ENCODE results near the gene LSM12.
"Not testable (repeated sequence)": the region's sequence is repeated elsewhere in the genome, so short reads cannot be mapped to it uniquely, and the experiment has no call there.

LSM12 gene

GRCh38 chr17:44004761-44005526, 61.5 kb downstream of the LSM12 start:
- no peak for DNase-seq

- DNase-seq: peak; percentile 44
These were observed 62.3 kb downstream of the LSM12 start, which contains the start of gene NAGS for GRCh38 chr17:44004077-44004760. TSS of gene NAGS (plus strand) at chr17:44004622. CDS start at chr17:44004664, 42 bp downstream.

- no peak for DNase-seq
These were observed 64.2 kb downstream of the LSM12 start for GRCh38 chr17:44002141-44002848.

GRCh38 chr17:44001461-44001920, 65.0 kb downstream of the LSM12 start:
- DNase-seq: no peak

- DNase-seq: no peak
These were observed 65.5 kb downstream of the LSM12 start for GRCh38 chr17:44000871-44001460.

GRCh38 chr17:44000141-44000860, 66.2 kb downstream of the LSM12 start:
- no peak for DNase-seq

GRCh38 chr17:43999024-43999423, 67.4 kb downstream of the LSM12 start:
- no peak for DNase-seq

GRCh38 chr17:43998552-43998951, 67.9 kb downstream of the LSM12 start:
- DNase-seq: no peak

GRCh38 chr17:43997180-43997579, 69.3 kb downstream of the LSM12 start:
- DNase-seq: not testable (repeated sequence)

GRCh38 chr17:43995150-43995471, 71.4 kb downstream of the LSM12 start:
- no peak for DNase-seq

- peak; percentile 86 for DNase-seq
These were observed 72.0 kb downstream of the LSM12 start for GRCh38 chr17:43994272-43995149.

- DNase-seq: no peak
These were observed 73.8 kb downstream of the LSM12 start for GRCh38 chr17:43992641-43993040.

- DNase-seq: no peak
These were observed 78.2 kb downstream of the LSM12 start for GRCh38 chr17:43988301-43988700.

GRCh38 chr17:43987131-43988021, 79.1 kb downstream of the LSM12 start:
- DNase-seq: no peak

- DNase-seq: no peak
These were observed 80.1 kb downstream of the LSM12 start for GRCh38 chr17:43986225-43986981.

- DNase-seq: no peak
These were observed 82.0 kb downstream of the LSM12 start for GRCh38 chr17:43984521-43984920.

Measured in NCI-H82 (cell line).